Urothelium cell line (cell line): ENCODE measurements around the gene KIAA0319L.
"Not testable (repeated sequence)": the region's sequence is repeated elsewhere in the genome, so short reads cannot be mapped to it uniquely, and the experiment has no call there.

Source experiments
- DNase-seq: peaks from one replicate; pipeline ENCODE4 v3.0.0; 2011; ENCODE audit warnings: low spot score, mixed read lengths
- FAIRE-seq: peaks from 2 replicates; lab custom pipeline; 2011; peaks lifted over from hg19 to GRCh38; lab: Jason Lieb, UNC

KIAA0319L gene

DNA sequence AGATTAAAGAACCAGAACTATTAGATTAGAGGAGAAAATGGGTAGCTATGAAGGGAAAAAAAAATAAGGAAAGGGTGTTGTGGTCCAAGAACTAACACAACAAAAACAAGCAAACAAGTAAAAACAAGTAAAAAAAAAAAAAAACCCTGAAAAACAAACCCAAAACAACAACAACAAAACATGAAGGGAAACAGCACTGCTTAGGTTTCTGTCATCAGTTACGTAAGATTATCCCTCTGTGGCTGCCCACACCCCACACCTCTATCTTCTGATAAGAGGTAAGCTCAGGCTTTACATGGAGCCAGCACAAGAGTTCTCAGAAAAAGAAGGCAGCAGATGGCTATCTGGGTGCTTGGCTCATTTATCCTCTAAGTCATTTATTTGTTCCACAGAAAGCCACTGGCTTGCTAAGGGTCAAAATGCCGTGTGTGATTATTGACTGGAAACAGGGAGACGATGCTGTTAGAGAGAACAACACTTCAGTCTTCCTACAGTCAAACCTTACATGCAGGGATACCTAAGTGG lies 57.5 kb downstream of the KIAA0319L start:
- DNase-seq (no peak), FAIRE-seq (no peak)

DNA sequence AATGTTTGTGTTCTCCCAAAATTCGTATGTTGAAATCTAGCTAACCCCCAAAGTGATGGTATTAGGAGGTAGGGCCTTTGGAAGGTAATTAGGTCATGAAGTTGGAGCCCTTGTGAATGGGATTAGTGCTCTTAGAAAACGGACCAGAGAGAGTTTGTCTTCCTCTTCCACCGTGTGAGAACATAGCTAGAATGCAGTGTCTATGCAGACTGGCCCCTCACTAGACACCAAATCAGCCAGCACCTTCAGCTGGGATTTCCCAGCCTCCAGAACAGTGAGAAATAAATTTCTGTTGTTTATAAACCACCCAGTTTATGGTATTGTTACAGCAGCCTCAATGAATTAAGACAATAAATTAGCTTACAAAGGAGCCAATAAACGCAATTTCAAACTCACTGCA lies 58.0 kb downstream of the KIAA0319L start:
- no peak for DNase-seq
- no peak for FAIRE-seq

DNA sequence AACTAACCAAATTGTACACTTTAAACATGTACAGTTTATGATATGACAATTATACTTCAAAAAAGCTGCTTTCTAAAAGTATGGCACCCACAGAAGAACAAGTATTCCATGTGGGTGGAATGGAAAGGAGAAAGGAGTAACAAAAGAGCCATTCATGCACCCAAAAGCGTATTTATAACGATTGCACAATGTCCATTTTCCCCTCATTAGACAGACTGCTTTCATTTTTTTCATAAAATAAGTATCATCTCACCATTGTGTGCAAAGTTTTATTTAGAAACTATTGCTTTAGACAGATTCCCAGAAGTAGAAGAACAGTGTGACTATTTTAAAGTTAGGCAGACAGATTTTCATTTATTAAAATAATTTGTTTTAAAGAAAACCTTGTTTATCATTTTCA lies 59.6 kb downstream of the KIAA0319L start:
- FAIRE-seq (no peak), DNase-seq (no peak)

DNA sequence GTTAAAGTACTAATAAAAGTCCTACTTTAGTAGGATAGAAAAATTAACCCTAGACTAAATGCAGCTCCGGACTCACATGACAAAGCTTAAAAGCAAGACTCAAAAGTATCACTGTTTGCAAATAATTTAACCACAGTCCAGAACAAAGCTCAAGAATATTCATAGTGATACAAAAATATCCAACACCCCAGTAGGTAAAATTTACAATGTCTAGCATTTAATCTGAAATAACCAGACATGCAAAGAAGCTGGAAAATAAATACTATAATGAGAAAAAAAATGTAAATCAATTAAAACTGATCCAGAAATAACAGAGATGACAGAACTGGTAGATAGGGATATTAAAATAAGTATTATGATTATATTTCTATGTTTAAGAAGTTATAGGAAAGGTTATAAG lies 67.0 kb downstream of the KIAA0319L start:
- DNase-seq (no peak), FAIRE-seq (no peak)

DNA sequence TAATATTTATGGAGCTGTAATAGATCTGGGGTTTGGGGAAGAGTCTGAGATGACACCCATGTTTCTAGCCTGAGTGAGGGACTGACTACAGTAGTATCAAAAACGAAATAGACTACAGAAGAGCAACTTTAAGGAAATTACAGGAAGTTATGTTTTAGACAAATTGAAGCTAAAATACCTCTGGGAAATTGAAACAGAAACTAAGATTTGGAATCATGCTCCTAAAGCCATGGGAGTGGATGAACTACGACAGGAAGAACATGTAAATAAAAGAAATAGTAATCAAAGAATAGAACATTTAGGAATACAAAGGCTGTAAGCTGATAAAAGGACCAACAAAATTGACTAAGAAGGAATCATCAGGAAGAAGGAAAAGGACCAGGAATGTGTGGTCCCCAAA lies 68.9 kb downstream of the KIAA0319L start:
- DNase-seq: no peak
- FAIRE-seq: no peak

DNA sequence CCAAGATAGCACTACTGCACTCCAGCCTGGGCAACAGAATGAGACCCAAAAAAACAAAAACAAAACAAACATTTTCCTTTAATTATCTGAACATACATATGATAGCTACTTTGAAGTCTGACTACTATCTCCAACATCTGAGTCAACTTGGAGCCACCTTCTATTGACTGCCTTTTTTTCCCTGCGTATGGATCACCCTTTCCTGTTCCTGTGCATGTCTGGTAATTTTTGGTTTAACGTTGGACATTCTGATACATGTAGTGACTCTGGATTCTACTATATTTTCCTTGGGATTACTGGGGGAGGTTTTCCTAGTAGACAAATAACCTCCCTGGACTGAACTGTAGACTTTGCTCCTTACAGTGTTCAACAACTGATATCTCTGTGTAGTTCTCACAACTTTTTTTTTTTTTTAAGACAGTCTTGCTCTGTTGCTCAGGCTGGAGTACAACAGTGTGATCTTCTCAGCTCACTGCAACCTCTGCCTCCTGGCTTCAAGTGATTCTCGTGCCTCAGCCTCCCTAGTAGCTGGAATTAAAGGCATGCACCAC lies 70.3 kb downstream of the KIAA0319L start:
- DNase-seq (no peak), FAIRE-seq (no peak)

DNA sequence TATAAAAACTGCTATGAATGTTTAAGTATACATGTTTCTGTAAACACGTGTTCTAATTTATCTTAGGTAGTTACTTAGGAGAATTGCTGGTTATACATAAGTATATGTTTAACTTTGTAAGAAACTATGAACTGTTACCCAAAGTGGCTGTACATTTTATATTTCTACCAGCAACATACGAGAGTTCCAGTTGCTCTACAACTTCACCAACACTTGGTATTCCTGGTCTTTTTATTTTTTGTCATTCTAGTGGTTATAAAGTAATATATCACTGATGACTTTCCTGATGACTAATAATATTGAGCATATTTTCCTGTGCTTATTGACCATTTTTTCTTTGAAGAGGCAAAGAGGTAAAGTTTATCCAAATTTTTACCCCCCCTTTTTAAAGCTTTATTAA lies 76.0 kb downstream of the KIAA0319L start:
- DNase-seq: no peak
- no peak for FAIRE-seq

DNA sequence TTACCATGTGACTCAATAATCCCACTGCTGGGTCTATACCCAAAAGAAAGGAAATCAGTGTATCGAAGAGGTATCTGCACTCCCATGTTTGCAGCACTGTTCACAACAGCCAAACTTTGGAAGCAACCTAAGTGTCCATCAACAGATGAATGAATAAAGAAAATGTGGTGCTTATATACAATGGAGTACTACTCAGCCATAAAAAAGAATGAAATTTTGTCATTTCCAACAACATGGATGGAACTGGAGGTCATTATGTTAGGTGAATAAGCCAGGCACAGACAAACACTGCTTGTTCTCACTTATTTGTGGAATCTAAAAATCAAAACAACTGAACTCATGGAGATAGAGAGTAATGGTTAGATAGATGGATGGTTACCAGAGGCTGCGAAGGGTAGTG lies 79.3 kb downstream of the KIAA0319L start:
- FAIRE-seq: no peak
- no peak for DNase-seq

DNA sequence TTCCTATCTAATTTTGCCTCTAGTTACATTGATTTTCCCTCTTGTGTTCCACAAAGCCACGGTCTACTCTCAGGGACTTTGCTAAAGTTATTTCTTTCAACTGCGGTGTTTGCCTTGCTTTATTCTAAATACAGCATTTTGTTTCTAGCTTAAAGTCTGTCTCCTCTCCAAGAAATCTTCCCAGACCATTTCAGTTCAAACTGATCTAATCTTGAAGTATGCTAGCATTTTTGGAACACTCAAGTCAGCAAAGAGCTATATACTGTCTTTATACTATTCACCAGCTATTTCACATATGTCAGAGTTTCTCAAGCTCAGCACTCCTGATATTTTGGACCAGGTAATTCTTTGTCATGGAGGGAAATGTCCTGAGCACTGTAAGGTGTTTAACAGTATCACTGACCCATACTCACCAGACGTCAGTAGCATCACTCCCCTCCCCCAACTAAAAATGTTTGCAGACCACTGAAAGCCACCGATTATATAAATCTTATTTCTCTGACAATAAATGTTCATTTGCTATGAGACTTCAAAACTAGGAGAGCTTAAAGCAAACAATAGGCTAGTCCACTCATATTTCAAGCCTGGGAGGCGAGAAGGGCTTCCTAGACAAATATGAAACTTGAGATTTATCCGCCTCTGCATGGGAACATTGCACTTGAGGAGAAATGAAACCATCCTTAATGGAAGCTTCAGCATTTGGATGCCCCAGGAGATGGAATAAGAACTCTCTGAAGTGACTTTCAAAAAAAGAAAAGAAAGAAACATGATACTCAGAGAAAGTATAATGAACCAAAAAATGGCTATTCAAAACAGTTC lies 81.1 kb downstream of the KIAA0319L start:
- no peak for FAIRE-seq
- no peak for DNase-seq

DNA sequence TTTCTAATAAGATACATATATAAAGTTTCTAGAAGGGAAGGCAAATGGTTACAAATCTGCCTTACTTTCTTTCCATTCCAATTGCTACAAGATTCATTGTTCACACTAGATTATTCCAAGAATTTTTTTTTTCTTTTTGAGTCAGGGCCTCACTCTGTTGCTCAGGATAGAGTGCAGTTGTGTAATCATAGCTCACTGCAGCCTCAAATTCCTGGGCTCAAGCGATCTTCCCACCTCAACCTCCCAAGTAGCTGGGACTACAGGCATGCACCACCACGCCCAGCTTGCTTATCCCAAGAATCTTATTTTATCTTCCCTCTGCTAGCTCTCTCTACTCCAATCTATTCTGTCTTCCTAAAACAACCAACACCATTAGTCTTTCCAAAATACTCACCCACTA lies 81.8 kb downstream of the KIAA0319L start:
- DNase-seq (no peak), FAIRE-seq (no peak)

DNA sequence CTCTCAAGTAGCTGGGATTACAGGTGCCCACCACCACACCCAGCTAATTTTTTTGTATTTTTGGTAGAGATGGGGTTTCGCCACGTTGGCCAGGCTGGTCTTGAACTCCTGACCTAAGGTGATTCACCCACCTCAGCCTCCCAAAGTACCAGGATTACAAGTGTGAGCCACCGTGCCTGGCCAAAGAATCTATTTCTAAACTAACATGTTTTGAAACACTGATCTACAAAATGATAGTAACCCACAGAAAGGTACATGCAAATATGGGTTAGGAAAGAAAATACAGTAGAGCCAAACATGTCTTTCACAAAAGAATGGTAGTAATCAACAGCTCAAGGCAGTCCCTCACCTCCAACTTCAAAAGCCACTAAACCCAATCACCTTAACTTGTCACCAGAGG lies 84.0 kb downstream of the KIAA0319L start:
- DNase-seq, FAIRE-seq: not testable (repeated sequence)

DNA sequence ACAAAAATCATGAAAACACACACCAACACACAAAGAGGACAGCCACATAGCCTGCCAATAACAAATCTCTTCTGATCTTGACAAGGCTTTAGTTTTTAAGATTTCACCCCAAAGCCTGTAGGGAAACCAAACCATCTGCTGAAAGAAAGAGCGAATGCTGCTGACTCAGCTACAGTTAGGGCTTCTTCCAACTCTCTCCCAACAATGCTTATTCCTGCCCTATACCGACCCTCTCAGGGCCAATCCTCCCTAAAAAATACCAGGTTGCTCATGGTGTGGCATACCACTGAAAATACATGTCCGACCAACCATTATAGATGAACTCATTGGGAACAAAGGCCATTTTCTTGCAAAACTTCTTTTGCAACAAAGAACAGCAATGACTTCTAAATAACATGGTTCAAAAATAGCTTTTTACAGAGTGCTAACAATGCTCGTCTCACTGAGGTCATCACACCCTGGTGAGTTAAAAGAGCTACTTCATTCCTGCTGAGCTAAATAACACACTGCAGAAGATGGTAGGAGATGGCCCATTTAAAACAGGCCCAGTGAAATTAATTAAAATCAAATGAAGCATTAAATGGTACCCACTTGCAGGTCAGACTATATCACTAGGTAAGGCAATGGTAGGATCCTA lies 86.1 kb downstream of the KIAA0319L start:
- DNase-seq: no peak
- FAIRE-seq: no peak

DNA sequence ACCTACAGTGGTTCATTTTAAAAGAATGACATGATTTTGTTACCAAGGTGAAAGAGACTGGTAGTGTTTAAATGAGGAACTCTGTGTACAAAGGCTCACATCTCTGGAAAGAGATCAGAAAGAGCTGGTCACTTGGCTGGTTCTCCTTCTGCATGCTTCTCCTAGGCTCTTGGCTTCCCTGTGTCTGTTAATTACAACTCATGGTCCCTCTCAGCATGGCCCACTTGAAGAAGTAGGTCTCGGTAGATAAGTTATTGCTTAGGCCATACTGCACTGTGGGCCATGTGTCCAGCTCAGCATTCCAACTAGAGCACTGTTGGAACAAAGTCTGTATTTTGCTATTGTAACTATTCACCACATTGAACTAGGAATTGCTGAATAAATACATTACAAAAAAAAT lies 91.1 kb downstream of the KIAA0319L start:
- FAIRE-seq: no peak
- DNase-seq: no peak

DNA sequence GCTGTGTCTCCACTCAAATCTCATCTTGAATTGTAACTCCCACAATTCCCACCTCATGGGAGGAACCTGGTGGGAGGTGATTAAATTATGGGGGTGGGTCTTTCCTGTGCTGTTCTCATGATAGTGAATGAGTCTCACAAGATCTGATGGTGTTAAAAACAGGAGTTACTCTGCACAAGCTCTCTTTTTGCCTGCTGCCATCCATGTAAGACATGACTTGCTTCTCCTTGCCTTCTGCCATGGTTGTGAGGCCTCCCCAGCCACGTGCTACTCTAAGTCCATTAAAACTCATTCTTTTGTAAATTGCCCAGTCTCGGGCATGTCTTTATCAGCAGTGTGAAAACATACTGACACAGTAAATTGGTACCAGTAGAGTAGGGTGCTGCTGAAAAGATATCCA lies 93.5 kb downstream of the KIAA0319L start:
- DNase-seq: not testable (repeated sequence)

DNA sequence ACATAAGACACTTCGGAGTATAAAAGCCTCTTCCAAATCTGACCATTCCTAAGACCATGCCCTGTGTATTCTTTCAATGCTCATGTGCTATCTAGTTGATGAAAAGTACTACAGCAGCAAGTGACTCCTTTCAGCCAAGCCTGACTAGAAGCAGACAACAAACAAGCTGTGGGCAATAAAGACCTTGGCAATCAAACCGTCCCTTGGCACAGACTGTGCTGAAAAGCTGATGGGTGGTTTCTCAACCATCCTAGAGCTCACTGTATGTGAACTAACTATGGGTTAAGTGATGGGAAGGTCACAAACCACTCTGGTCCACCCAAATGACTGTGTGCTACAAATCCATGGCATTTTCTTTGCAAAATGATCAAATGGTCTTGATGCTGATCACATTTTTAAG lies 94.0 kb downstream of the KIAA0319L start:
- FAIRE-seq: no peak

More for the DNA sequence above, 93.5 kb downstream of the KIAA0319L start:
- not testable (repeated sequence) for FAIRE-seq

DNA sequence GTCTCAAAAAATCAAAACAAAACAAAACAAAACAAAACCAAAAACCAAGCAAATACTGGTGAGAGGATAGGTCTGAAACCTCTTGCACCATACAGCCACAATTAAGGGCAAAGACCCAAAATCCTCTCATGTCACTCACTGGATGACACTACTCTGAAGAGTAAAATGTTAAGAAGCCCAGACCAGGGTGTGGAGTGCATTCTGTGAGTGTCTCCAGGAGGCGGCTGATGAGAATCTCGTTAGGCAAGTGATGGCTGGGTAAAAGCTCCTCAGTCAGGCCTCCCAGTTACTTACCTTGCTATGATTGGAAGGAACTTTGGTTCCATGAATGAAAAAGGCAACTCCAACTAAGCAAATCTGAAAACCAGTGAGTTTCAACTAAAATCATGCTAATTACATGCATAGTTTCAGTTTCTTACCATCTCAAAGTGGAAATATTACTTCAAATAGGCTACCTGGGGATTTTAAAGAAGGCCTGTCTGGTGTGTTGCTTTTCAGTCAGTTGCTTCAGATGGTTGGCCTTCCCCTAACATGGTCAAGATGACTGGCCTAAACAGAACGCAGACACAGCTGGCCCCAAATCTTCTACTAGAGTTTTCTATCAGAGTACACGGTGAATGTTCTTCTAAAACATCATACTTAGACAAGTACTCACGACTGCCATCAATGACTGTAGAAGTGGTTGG lies 95.1 kb downstream of the KIAA0319L start:
- no peak for FAIRE-seq

More for the DNA sequence above, 94.0 kb downstream of the KIAA0319L start:
- DNase-seq: no peak

DNA sequence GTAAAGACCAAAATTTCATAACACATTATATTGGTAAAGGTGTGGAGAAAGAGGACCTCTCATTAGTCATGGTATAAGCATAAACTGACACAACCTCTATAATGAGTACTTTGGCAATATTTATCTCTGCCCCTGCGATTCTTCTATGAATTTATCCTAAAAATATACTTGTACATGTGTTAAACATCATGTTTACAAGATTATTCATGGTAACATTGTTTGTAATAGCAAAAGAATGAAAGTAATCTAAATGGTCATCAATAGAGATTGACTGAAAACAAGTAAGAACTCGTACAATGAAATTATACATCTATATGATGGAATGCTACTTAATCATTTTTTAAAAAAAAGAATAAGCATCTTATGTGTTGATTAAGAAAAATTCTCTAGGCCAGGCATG lies 96.4 kb downstream of the KIAA0319L start:
- DNase-seq: no peak
- no peak for FAIRE-seq

More for the DNA sequence above, 95.1 kb downstream of the KIAA0319L start:
- DNase-seq: no peak

DNA sequence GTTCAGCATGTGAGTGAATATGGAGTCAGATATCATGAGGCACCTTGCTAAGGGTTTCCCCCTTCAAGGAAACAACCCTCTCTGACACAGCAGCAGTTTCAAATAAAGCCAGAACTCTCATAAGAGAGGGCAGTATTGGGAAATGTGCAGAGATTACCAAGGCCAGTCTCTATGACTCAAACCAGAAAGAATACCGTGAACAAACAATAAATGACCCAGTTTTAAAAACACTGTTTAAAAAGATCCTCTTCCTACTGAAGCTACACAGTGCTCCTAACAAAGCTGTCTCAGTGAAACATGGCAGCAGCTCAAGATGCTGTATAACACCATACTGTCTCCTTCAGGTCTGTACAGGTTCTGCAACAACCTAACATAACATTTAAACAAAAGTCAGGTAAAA lies 102.6 kb downstream of the KIAA0319L start:
- no peak for DNase-seq
- no peak for FAIRE-seq

DNA sequence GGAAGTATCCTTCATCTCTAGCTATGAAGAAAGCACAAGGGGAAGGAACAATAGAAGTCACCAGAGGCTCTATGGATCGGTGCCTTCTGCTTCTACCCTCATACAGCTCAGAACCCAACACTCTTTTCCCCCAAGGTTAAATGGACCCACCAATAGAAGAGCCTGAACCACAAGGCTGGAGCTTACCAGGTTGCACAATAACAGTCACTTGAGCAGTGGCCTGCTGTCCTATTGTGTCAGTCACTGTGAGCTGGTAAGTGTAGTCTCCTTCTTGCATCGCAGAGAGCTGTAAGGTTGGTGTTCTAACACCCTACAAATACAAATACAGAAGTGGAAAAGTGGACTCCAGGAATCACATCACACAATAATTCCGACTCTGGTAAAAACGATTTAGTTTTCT lies 103.0 kb downstream of the KIAA0319L start:
- FAIRE-seq (no peak), DNase-seq (no peak)

DNA sequence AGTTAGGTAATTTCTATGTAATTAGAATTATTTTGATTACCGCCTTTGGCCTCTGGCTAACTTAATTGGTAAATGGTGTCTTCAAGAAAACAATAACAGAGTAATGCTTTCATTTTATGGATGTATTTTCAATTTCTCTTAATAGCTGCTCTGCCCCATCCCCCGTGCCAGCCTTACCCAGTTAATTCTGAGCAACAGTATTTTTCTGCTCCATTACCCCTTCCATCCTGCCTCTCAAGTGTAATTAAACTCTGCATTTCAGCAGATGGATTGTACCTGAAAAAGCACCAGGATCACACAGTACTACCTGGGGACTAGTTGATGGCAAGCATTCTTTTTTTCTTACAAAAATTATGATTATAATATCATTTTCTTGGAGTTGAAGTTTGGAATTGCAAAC lies 104.2 kb downstream of the KIAA0319L start:
- FAIRE-seq (no peak), DNase-seq (no peak)

DNA sequence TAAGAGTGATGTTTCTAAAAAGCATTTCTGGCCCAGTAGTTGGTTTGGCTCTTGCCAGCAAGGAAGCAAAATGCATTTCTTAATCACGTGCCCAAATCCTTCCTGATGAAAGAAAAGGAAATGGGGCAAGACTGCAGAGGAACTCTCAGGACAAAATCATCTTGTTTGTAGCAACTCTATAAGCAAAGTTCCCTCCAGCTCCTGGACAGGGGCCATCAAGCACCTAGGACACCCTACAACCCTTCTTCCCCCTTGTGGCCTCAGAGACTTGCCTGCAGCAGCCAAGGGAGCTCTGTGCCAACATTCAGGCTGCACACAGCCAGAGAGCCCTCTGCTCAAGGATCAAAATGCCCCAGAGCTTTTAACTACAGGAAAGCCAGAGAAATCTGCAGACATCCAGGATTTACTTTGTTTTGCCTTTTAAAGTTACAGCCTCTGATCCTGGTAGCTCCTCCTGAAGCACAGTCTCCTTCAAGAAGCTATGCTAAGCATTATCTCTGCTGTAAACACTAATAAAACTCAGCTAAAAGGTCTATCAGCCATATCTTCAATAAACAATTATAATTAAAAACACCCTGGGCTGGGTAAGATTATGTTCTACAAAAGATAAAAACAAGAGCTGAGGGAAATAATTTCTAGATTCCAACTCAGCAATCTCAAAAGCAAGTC lies 105.0 kb downstream of the KIAA0319L start:
- DNase-seq (no peak), FAIRE-seq (no peak)
